ENCODE measurements around the gene HUS1.
"Not testable (repeated sequence)": the region's sequence is repeated elsewhere in the genome, so short reads cannot be mapped to it uniquely, and the experiment has no call there.

HUS1 gene

DNA sequence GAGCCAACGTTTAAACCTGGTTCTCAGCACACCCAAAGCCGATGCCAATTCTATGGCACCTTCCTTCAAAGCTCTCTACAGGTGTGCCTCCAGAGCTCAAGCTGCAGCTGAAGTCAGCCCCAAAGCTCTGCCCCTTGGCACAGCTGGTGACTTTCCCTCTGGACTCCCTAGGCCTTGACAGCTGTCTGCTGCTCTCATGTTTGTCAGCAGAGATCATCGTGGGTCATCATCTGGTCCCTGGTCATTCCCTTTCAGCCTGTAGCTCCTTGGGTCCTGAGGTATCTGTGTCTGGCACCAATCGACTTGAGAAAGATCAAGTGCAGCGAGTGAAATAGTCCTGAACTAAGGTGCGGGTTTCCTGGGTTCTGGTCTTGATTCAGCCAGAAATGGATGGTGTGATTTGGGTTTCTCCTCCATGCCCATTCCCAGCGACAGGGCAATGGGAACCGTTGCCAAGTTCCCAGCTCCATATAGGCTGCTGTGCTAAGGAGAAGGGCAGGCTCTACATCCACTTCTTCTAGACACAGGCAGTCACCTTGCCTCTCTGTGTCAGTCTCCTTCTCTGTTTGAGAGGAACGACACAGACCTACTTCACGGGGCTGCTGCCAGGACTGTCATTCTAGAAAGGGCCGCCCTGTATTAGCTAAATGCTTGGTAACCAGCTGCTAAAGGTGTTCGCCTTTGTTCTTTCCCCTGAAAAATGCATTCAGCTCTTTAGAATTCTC, 34.7 kb downstream of the HUS1 start:
- no peak overlapping the region for H3K4me3 ChIP-seq (ENCODE audit: low read depth, low read length)
- TF ChIP-seq, protein P1, sequence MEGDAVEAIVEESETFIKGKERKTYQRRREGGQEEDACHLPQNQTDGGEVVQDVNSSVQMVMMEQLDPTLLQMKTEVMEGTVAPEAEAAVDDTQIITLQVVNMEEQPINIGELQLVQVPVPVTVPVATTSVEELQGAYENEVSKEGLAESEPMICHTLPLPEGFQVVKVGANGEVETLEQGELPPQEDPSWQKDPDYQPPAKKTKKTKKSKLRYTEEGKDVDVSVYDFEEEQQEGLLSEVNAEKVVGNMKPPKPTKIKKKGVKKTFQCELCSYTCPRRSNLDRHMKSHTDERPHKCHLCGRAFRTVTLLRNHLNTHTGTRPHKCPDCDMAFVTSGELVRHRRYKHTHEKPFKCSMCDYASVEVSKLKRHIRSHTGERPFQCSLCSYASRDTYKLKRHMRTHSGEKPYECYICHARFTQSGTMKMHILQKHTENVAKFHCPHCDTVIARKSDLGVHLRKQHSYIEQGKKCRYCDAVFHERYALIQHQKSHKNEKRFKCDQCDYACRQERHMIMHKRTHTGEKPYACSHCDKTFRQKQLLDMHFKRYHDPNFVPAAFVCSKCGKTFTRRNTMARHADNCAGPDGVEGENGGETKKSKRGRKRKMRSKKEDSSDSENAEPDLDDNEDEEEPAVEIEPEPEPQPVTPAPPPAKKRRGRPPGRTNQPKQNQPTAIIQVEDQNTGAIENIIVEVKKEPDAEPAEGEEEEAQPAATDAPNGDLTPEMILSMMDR (IDR thresholded peaks at IDR 0.05; ENCODE audit: borderline replicate concordance, insufficient read depth, low read depth, low read length), result no peak

DNA sequence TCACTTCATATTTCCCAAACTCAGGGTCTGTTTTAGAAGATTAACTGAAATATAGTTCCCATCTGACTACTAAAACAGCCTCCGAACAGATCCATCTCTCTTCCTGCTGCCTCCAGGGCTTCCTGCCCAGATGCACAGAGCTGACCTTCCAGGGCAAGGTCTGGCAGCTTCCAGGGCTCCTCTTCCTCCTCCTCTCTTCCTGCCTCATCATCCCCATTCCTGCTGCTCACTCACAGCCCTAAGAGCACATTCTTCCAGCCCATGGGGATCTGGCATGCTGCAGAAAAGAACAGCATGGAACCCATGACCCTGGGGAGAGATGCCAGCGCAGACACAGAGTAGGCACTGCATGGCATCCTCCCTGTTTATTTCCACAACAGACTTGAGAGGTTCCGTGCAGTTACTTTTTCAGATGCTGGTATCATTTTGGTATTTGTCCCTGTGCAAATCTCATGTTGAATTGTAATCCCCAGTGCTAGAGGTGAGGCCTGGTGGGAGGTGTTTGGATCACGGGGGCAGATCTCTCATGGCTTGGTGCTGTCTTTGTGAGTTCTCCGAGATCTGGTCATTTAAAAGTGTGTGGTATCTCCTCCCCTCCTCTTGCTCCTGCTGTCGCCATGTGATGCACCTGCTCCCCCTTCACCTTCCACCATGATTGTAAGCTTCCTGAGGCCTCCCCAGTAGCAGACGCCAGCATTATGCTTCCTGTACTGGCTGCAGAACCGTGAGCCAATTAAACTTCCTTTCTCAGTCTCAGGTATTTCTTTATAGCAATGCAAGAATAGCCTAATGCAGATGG, 35.5 kb downstream of the HUS1 start:
- H3K4me3 ChIP-seq (ENCODE audit: low read depth, low read length), result no peak overlapping the region
- TF ChIP-seq, protein P1 (IDR thresholded peaks at IDR 0.05; ENCODE audit: borderline replicate concordance, insufficient read depth, low read depth, low read length), result no peak

DNA sequence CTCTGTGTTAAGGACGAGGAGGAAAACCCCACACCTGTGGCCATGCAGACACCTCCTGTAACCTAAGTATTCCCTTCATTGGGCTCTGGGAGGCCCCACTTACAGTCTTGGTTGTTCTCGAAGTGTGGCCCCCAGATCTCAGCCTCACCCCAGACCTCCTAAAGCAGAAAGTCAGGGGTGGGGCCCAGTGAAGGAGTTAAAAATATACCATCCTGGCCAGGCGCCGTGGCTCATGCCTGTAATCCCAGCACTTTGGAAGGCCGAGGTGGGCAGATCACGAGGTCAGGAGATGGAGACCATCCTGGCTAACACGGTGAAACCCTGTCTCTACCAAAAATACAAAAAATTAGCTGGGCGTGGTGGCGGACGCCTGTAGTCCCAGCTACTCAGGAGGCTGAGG, 36.8 kb downstream of the HUS1 start:
- H3K4me3 ChIP-seq (ENCODE audit: low read depth, low read length), result not testable (repeated sequence)

DNA sequence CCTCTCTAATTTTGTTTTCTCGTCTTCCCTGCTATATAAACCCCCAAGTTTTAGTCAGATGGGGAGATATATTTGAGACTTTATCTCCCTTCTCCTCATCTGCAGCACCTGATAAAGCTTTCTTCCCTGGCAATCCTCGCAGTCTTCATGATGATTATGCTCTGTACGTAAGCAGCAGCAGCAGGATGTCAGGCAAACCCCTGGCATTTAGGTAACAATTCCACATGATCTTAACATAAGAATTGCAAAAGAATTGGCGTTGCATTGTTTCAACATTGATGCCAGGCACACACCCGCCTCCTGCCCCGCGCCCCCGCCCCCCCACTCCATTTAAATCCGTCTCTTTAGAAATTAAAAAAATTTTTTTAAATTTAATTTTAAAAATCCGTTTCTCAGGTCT, 37.3 kb downstream of the HUS1 start:
- TF ChIP-seq, protein P1 (IDR thresholded peaks at IDR 0.05; ENCODE audit: borderline replicate concordance, insufficient read depth, low read depth, low read length), result no peak
- no peak overlapping the region for H3K4me3 ChIP-seq (ENCODE audit: low read depth, low read length)

DNA sequence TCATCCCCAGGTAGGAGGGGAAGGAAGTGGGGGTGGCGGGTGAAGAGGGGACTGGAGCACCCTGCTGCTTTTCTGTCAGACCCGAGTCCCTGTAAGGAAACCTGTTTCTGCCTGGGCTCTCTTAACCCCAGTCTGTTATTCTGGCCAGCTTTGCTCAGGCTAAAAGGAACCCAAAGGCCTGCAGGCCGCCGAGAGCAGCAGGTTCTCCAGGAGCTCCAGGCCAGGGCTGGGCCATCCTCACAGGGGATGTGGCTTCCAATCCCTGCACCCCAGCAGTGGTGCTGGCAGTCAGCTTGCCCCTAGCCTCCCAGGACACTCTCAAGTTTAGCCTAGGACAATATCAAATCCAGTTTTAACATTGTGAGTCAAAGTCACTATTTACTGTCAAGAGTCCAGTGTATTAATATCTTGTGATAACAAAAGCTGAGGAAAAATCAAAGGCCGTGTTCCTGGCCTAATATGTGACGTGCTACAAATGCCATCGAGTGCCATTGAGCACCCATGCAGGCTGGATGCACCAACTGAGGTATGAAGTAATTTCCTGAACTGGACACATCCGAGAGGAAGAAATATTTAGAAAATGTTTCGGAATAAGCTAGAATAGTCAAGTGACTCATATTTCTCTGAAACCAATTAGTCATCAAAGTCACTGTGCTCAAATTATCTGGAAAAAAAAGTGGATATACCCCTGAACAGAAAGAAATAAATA, 38.1 kb downstream of the HUS1 start:
- no peak overlapping the region for H3K4me3 ChIP-seq (ENCODE audit: low read depth, low read length)
- TF ChIP-seq, protein P1 (IDR thresholded peaks at IDR 0.05; ENCODE audit: borderline replicate concordance, insufficient read depth, low read depth, low read length), result no peak

DNA sequence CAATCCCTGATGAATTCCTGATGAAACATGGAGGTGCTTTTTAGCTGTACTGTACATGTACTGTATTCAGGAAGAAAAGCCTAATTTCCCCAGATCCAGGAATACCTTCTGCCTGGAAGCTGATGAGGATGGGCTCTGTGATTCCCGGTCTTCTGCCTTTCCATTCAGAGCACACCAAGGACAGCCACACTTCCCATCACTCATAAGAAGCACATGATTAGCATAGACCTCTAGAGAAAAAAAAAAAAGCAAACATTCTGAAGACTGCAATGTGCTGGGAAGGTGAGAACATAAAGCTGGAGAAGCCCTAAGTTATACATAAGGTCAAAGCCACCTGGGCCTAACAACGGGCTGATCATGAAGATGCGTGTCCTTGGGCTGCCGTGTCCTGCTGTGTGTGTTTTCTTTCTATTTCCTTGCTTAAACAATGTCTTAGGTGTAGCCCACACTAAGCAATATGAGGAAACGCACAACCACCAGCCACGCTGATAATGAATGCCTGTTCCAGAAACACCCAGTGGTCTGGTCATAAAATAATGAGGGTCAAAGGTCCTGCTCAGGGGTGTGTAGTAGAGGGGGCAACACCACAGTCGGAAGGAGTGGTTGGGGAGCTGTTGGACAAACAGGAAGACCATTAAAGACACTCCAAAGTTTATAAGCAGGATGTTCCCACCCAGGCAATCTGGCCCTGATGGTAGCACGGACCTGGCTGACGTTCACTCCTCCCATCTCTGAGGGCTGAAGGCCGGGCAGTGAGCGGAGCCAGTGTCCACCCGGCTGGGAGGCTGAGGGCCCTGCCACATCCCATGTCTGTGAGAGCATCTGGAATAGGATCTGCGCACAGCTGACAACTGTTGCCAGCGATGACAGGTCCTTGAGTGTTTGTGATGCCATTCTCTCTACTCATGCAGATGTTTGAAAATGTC, 39.1 kb downstream of the HUS1 start:
- no peak overlapping the region for H3K4me3 ChIP-seq (ENCODE audit: low read depth, low read length)
- TF ChIP-seq, protein P1 (IDR thresholded peaks at IDR 0.05; ENCODE audit: borderline replicate concordance, insufficient read depth, low read depth, low read length), result no peak
